ENCODE data around the gene HOOK1. TPM values are rescaled to one million over a fixed set of nuclear protein-coding genes. Genes with fewer than 3 reads are reported as not detected.

HOOK1 gene
- total RNA-seq = 10 to 100 TPM; 14.5 to 18.3 TPM

- H3K9me3 Mint-ChIP-seq = no peaks in the 10 kb centered on the region
- ATAC-seq = peak in 1 of 2 donors; percentile 60
- peak within 1 kb of the TSS in 1 of 2 donors; percentile 91 for H3K27ac Mint-ChIP-seq
- no peak for DNase-seq (ENCODE audit: low spot score in 2 of 2)
- no peaks in the 10 kb centered on the region for H3K36me3 Mint-ChIP-seq
These were observed at the start of gene HOOK1 for GRCh38 chr1:59814901-59815825. Gene HOOK1, plus strand, starts transcription at chr1:59814949. Its CDS starts 169 bp downstream, at chr1:59815118.

DNA sequence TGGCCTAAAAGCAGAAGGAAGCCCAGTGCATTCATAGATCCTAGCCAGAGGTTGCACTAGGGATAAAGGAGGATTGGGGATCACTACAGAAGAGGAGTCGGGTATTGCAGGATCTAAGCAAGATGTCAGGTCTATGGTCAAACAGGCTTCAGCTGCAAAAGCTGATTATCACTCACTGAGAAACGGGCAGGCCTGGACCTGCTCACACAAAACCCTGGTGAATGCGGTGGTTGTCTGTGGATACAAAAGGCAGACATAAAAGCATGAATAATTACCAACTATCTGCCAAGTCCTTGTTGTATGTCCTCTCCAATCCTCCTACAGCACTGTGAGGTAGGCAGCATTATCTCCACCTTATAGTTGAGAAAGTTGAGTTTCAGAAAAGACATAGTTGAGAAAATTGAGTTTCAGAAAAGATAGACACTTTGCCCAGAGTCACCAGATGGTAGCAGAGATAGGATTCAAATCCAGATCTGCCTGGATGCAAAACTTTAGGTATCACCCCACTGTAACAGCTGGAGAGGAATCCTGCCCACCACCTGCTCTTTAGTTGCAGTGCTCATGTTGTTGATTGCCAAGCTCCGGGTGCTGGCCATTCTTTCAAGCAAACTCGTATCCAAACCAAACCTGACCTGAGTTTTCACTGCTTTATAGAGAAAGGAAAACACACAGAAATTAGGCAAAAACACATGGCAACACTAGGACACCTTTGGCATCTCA lies 49.6 kb upstream of the HOOK1 start:
- H3K36me3 Mint-ChIP-seq = no peaks in the 10 kb centered on the region
- no peak for ATAC-seq
- H3K27ac Mint-ChIP-seq = no peak overlapping the region
- no peak for DNase-seq (ENCODE audit: low spot score in 2 of 2)
- H3K9me3 Mint-ChIP-seq = no peaks in the 10 kb centered on the region

DNA sequence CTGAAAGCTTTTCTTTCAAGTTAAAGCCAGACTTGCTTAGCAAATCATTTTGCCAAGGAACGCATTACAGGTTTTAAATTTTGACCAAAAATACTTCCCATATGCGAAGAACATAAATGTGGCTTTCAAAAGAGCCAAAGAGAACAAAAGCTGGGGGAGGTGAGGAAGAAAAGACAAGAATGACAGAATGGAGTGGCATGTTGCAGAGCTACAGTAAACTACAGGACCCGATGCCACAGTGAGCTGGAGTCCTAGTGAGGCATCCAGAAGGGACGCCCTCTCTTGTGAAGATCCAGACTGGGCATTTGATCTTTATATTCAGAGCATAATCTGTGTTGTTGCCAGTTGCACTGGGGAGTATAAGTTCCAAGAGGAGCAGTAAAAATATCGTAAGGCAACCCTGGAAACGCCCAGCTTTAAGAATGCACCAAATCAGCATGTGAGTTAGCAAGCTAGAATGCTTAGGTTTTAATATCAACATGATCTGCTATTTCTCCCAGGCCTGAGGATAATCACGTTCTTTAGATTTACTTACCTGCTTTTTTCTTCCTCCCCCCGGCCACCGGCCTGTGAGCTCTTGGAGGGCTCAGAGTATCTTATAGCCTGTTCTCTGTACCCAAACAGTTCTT lies 48.4 kb upstream of the HOOK1 start:
- H3K27ac Mint-ChIP-seq = no peak overlapping the region
- H3K9me3 Mint-ChIP-seq = no peaks in the 10 kb centered on the region
- DNase-seq (ENCODE audit: low spot score in 2 of 2) = no peak
- ATAC-seq = no peak
- no peaks in the 10 kb centered on the region for H3K36me3 Mint-ChIP-seq

DNA sequence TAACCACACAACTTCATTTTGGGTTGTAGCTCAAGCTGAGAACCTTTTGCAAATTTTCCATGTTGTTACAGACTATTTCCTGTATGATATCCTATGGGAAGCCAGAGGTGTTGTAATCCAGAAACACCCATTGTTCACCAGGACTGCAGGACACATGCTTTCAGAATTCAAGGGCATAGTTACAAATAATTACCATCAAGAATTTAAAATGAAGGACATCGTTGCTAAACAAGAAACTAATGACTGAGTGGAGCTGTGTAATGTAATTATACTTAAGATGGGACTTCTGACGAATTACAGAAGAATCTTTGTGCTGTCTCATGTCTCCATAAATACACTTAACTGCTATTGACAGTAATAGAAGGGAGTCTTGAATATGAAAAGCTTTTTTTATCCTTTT lies 47.6 kb upstream of the HOOK1 start:
- DNase-seq (ENCODE audit: low spot score in 2 of 2) (no peak), ATAC-seq (no peak)
- no peaks in the 10 kb centered on the region for H3K36me3 Mint-ChIP-seq

GRCh38 chr1:59768792-59769735 lies 45.7 kb upstream of the HOOK1 start:
- DNase-seq (ENCODE audit: low spot score in 2 of 2) = no peak
- no peak for ATAC-seq
- Mint-ChIP-seq H3K36me3 (no peaks in the 10 kb centered on the region), H3K27ac (peak overlapping the region in 1 of 2 donors; percentile 20), H3K9me3 (no peaks in the 10 kb centered on the region)

More for the DNA sequence above, 47.6 kb upstream of the HOOK1 start:
- H3K27ac Mint-ChIP-seq = no peak overlapping the region
- H3K9me3 Mint-ChIP-seq = no peaks in the 10 kb centered on the region

DNA sequence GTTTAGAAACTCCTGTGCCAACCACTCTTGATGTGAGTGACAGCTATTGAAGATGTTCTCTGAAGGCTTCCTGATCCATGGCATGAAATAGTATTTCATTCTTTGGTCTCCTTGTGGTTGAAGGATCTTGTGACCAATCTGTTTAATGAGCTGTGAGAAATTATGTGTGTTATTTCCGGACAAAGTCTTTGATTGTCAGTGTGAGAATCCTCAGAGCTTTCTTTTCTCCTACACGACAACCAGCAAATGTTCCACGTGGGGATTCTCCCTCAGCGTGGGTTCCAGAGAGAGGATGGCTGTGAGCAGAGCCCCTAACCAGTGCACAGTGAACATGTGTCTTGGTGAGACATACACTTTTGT lies 45.0 kb upstream of the HOOK1 start:
- H3K36me3 Mint-ChIP-seq = no peaks in the 10 kb centered on the region
- DNase-seq (ENCODE audit: low spot score in 2 of 2) (no peak), ATAC-seq (no peak)
- H3K9me3 Mint-ChIP-seq = no peaks in the 10 kb centered on the region
- no peak overlapping the region for H3K27ac Mint-ChIP-seq

GRCh38 chr1:59771361-59771760 lies 43.4 kb upstream of the HOOK1 start:
- Mint-ChIP-seq H3K36me3 (no peaks in the 10 kb centered on the region), H3K9me3 (no peaks in the 10 kb centered on the region), H3K27ac (no peak overlapping the region)
- DNase-seq (ENCODE audit: low spot score in 2 of 2) (no peak), ATAC-seq (no peak)

DNA sequence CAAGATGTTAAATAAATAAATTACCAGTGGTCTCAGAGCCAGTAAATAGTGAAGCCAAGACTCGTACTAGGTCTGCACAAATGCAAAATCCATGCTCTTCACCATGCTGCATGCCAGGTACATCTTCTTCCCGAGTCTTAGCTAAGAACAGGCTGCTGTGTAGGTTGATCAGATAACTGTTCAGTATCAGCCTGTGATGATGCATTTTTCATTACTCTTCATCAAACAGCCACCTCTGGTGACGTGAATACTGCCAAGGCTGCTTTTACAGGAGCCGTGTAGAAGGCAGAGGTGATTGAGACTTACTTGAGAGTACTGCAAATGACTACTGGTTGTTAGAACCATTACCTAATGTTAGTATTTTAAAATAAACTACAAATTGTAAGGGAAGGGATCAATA lies 39.3 kb upstream of the HOOK1 start:
- Mint-ChIP-seq H3K9me3 (no peaks in the 10 kb centered on the region), H3K27ac (no peak overlapping the region), H3K36me3 (no peaks in the 10 kb centered on the region)
- ATAC-seq (no peak), DNase-seq (ENCODE audit: low spot score in 2 of 2) (no peak)

- H3K27ac Mint-ChIP-seq = no peak overlapping the region
- no peaks in the 10 kb centered on the region for H3K36me3 Mint-ChIP-seq
- ATAC-seq (no peak), DNase-seq (ENCODE audit: low spot score in 2 of 2) (no peak)
- H3K9me3 Mint-ChIP-seq = no peaks in the 10 kb centered on the region
These were observed 37.5 kb upstream of the HOOK1 start for GRCh38 chr1:59776960-59777852.

DNA sequence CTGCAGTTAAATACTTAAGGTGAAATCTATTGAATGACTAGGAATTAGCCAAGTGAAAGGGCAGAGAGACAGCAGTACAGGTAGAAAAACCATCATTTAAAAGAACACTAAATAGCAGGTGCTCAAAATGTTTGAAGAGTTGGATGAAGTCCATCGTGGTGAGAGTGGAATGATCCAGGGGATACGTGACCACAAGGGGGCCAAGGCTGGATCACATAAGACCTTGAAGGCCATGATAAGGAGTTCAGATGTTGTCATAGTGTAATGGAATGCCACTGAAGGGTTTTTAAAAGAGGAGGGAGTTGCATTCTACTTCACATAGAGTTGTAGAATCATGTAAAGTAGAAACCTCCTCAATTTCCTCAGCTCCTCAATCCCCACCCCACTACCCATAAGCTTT lies 34.8 kb upstream of the HOOK1 start:
- no peaks in the 10 kb centered on the region for H3K36me3 Mint-ChIP-seq
- no peak for ATAC-seq

DNA sequence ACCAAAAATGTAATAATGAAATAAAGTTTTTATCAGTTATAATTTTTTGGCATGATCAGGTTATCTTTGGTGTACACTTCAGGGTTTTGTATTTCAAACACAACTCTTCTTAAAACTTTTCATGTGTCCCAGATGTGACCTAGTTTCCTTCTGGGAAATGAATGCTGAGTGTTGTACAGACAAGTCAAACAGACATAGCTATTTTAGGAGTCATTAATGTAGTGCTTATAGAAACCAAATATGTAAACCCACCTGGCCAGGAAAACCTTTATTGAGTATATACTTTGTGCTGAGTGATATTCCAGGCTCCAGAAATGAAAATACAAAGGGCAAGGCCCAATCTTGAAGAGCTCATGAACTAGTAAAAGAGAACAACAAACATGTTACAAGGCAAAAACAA lies 25.9 kb upstream of the HOOK1 start:
- no peak for ATAC-seq
- peaks cover 20 to 44% of the 10 kb centered on the region in 2 donors for H3K9me3 Mint-ChIP-seq
- peaks cover 21 to 33% of the 10 kb centered on the region in 2 donors for H3K36me3 Mint-ChIP-seq
- no peak for DNase-seq (ENCODE audit: low spot score in 2 of 2)
- H3K27ac Mint-ChIP-seq = no peak overlapping the region

More for the DNA sequence above, 34.8 kb upstream of the HOOK1 start:
- no peak for DNase-seq (ENCODE audit: low spot score in 2 of 2)
- Mint-ChIP-seq H3K27ac (no peak overlapping the region), H3K9me3 (no peaks in the 10 kb centered on the region)

DNA sequence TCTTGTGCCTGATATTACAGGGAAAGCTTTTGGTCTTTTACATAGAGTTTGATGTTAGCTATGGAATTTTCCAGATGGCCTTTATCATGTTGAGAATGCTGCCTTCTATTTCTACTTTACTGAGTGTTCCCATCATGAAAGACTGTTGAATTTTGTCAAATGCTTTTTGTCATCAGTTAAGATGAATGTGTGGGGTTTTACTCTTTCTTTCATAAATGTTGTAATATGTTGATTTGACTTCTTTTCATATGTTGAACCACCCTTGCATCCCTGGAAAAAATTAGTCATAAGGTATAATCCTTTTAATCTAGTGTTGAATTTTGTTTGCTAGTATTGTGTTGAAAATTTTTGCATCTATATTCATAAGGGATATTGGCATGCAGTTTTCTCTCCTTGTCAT lies 16.1 kb upstream of the HOOK1 start:
- H3K9me3 Mint-ChIP-seq = peaks cover 0 to 7% of the 10 kb centered on the region in 2 donors
- H3K27ac Mint-ChIP-seq = no peak overlapping the region
- ATAC-seq (no peak), DNase-seq (ENCODE audit: low spot score in 2 of 2) (no peak)
- peaks cover 0 to 5% of the 10 kb centered on the region in 2 donors for H3K36me3 Mint-ChIP-seq

DNA sequence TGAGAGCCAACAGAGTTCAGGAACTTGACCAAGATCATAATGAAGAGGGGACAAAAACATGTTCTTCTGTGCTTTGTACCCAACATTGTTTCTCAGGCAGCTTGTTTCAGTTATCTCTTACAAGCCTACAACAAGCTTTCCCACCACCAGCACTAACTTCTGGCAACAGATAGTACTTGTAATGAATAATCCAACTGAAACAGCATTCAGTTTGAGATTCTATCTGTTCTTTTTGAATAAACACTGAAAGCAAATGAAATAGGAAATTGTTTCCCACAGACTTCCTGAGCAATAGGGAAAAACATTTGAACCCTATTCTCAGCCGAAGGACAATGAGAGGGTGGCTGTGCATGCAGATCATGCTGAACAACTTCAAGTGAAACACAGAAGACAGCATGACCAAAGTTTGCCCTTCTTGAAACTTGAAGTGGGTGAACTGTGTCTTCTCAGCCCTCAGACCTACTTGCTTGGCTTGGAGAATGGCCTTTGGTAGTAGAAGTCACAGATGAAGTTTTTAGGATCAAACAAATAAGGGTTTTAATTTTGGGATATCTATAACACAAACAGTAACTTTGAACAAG lies 11.2 kb upstream of the HOOK1 start:
- ATAC-seq = no peak
- H3K36me3 Mint-ChIP-seq = no peaks in the 10 kb centered on the region
- H3K9me3 Mint-ChIP-seq = no peaks in the 10 kb centered on the region
- no peak overlapping the region for H3K27ac Mint-ChIP-seq
- DNase-seq (ENCODE audit: low spot score in 2 of 2) = no peak

- DNase-seq (ENCODE audit: low spot score in 2 of 2) = no peak
- Mint-ChIP-seq H3K9me3 (no peaks in the 10 kb centered on the region), H3K27ac (no peak overlapping the region), H3K36me3 (no peaks in the 10 kb centered on the region)
- ATAC-seq = no peak
These were observed 10.4 kb upstream of the HOOK1 start for GRCh38 chr1:59804301-59804700.

- DNase-seq (ENCODE audit: low spot score in 2 of 2) (no peak), ATAC-seq (no peak)
- no peaks in the 10 kb centered on the region for H3K9me3 Mint-ChIP-seq
- no peaks in the 10 kb centered on the region for H3K36me3 Mint-ChIP-seq
- no peak overlapping the region for H3K27ac Mint-ChIP-seq
These were observed 9.2 kb upstream of the HOOK1 start for GRCh38 chr1:59805554-59805953.
